ENCODE results near the gene PRSS38.

PRSS38 gene

DNA sequence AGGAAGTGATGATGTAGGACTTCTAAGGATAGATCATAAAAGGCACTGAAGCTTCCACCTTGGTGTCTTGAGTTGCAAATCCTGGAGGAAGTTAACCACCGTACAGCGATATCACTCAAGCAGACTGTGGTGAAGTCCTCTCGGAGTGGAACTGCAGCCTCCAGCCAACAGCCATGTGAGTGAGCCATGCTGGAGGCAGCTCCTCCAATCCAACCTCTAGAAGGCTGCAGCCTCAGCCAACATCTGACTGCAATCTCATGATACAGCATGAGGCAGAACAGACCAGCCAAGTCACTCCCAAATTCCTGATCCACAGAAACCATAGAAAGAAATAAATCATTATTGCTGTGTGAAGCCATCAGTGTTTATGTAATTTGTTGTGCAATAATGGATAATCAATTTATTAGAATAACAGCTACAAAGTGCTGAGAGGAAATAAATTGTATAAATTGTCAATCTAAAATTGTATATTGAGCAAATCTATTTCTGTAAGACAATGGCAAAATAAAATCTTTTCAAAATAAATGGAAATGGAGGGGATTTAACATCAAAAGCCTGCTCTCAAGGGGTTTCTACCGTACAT, 65.0 kb downstream of the PRSS38 start:
- peaks cover 16% of the 10 kb centered on the region for H3K27me3 ChIP-seq (ENCODE audit: low read depth, low read length)
- no peaks in the 10 kb centered on the region for H3K79me2 ChIP-seq (ENCODE audit: low read length)
- no peaks in the 10 kb centered on the region for H3K36me3 ChIP-seq (replicated peaks; ENCODE audit: low read depth, low read length)
- no peak overlapping the region for H3K9ac ChIP-seq (ENCODE audit: low read length)
- TF ChIP-seq, protein P1, sequence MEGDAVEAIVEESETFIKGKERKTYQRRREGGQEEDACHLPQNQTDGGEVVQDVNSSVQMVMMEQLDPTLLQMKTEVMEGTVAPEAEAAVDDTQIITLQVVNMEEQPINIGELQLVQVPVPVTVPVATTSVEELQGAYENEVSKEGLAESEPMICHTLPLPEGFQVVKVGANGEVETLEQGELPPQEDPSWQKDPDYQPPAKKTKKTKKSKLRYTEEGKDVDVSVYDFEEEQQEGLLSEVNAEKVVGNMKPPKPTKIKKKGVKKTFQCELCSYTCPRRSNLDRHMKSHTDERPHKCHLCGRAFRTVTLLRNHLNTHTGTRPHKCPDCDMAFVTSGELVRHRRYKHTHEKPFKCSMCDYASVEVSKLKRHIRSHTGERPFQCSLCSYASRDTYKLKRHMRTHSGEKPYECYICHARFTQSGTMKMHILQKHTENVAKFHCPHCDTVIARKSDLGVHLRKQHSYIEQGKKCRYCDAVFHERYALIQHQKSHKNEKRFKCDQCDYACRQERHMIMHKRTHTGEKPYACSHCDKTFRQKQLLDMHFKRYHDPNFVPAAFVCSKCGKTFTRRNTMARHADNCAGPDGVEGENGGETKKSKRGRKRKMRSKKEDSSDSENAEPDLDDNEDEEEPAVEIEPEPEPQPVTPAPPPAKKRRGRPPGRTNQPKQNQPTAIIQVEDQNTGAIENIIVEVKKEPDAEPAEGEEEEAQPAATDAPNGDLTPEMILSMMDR (IDR thresholded peaks at IDR 0.05; ENCODE audit: low read depth, low read length): no peak
- TF ChIP-seq EZH2phosphoT487 (IDR thresholded peaks at IDR 0.05; ENCODE audit: low read depth): no peak
- no peaks in the 10 kb centered on the region for H3K9me3 ChIP-seq (ENCODE audit: insufficient read depth, low read length)
- no peaks in the 10 kb centered on the region for H4K20me1 ChIP-seq (ENCODE audit: insufficient read depth, low read length)
- H3K4me1 ChIP-seq (ENCODE audit: low read length): no peaks in the 10 kb centered on the region
- H3K4me2 ChIP-seq (ENCODE audit: low read length): no peak overlapping the region
- no peak overlapping the region for H2AFZ ChIP-seq (ENCODE audit: low read depth, low read length)
- H3K27ac ChIP-seq (ENCODE audit: low read length): no peak overlapping the region
- H3K4me3 ChIP-seq (ENCODE audit: low read length): no peak overlapping the region

DNA sequence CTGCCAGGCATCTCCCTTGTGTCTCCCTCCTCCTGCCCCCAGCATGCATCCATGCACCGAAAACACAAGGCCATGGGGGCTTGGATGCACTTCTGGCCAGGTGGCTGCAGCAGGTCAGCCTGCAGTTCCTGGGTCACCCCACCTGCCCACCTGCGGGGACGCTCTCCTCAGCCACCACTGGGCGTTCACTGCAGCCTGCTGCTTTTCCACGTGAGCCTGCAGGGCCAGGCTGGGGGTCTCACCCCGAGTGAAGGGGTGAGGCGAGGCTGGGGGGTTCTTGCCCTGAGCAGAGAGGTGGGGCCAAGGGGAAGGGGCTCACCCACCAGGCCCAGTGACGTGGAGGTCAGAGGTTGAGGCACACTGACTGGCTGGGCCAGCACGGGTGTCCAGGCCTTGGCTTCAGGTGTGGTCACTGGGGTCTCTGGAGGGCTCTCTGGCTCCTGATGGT, 67.6 kb downstream of the PRSS38 start:
- Histone ChIP-seq H4K20me1 (ENCODE audit: insufficient read depth, low read length) (no peaks in the 10 kb centered on the region), H2AFZ (ENCODE audit: low read depth, low read length) (no peak overlapping the region), H3K4me2 (ENCODE audit: low read length) (no peak overlapping the region), H3K79me2 (ENCODE audit: low read length) (no peaks in the 10 kb centered on the region), H3K27me3 (ENCODE audit: low read depth, low read length) (peaks cover 16% of the 10 kb centered on the region), H3K27ac (ENCODE audit: low read length) (no peak overlapping the region), H3K9ac (ENCODE audit: low read length) (no peak overlapping the region), H3K4me1 (ENCODE audit: low read length) (no peaks in the 10 kb centered on the region), H3K4me3 (ENCODE audit: low read length) (no peak overlapping the region), H3K36me3 (replicated peaks; ENCODE audit: low read depth, low read length) (no peaks in the 10 kb centered on the region), H3K9me3 (ENCODE audit: insufficient read depth, low read length) (no peaks in the 10 kb centered on the region)
- TF ChIP-seq, protein P1 (IDR thresholded peaks at IDR 0.05; ENCODE audit: low read depth, low read length): no peak

DNA sequence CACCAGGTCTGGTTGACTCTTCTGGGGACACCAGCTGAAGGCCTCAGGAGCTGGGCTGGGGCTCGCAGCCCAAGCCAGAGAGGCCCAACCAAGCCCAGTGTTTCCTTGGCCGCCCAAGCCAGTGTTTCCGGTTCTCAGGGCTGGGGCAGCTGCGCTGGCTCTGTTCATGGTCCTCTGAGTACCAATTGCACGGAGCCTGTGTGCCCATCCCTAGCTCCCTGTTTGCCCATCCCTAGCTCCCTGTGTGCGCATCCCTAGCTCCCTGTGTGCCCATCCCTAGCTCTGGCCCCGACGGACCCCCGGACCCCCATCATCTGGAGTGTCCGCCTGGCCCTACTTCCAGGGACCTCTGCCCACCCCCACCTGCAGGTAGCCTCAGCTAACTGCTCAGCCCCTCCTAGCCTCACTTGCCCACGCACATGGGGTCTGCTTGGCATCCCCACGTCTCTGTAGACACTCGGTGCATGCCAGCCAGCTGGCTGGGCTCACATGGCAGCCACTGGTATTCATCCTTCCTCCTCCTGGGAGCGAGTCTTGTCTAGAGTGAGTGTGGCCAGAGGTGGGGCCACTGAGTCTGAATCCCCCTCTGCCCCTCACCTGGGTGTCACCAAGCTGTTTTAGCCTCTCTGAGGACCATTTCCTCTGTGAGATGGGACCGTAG, 68.3 kb downstream of the PRSS38 start:
- no peaks in the 10 kb centered on the region for H3K4me1 ChIP-seq (ENCODE audit: low read length)
- no peak overlapping the region for H3K4me2 ChIP-seq (ENCODE audit: low read length)
- no peak overlapping the region for H2AFZ ChIP-seq (ENCODE audit: low read depth, low read length)
- no peaks in the 10 kb centered on the region for H4K20me1 ChIP-seq (ENCODE audit: insufficient read depth, low read length)
- TF ChIP-seq, protein P1 (IDR thresholded peaks at IDR 0.05; ENCODE audit: low read depth, low read length): no peak
- no peak for TF ChIP-seq EZH2phosphoT487 (IDR thresholded peaks at IDR 0.05; ENCODE audit: low read depth)
- no peak overlapping the region for H3K9ac ChIP-seq (ENCODE audit: low read length)
- no peaks in the 10 kb centered on the region for H3K79me2 ChIP-seq (ENCODE audit: low read length)
- no peaks in the 10 kb centered on the region for H3K9me3 ChIP-seq (ENCODE audit: insufficient read depth, low read length)
- H3K4me3 ChIP-seq (ENCODE audit: low read length): no peak overlapping the region
- H3K27ac ChIP-seq (ENCODE audit: low read length): no peak overlapping the region
- H3K36me3 ChIP-seq (replicated peaks; ENCODE audit: low read depth, low read length): no peaks in the 10 kb centered on the region
- peaks cover 16% of the 10 kb centered on the region for H3K27me3 ChIP-seq (ENCODE audit: low read depth, low read length)

DNA sequence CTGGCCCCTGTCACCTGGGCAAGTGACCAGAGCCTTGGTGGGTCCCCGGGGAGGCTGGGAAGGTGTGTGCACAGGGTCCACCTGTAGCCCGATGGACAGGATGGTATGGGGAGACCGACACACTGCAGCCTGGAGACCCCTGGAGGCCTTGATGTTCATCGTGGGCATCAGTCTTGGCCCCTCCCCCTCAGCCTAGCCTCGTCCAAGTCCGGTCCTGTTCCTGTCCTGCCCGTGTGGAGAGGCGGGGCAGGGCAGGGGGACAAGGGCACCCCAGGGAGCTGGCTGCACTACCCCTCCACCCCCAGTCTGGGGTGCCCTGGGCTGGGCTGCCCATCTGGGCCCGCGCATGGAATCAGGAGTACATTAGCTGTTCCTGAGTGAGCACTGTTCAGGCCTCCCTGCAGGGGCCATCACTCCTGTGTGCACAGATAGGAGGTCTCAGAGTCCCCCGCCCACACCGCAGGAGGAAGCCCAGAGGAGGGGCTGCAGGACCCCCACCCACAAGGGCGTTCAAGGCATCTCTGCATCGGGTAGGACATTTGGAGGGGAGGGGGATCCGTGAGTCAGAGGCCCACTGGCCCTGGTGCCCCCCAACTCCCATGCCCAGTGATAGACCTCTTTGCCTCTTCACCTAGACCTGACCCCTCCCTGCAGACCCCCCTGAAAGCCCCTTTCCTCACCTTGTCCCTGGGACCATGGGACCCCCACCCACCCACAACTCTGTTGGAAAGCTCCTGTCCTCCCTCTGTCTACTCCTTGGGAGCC, 69.1 kb downstream of the PRSS38 start:
- H3K79me2 ChIP-seq (ENCODE audit: low read length): no peaks in the 10 kb centered on the region
- H3K36me3 ChIP-seq (replicated peaks; ENCODE audit: low read depth, low read length): no peaks in the 10 kb centered on the region
- no peak overlapping the region for H3K4me2 ChIP-seq (ENCODE audit: low read length)
- no peaks in the 10 kb centered on the region for H4K20me1 ChIP-seq (ENCODE audit: insufficient read depth, low read length)
- no peak for TF ChIP-seq EZH2phosphoT487 (IDR thresholded peaks at IDR 0.05; ENCODE audit: low read depth)
- TF ChIP-seq, protein P1 (IDR thresholded peaks at IDR 0.05; ENCODE audit: low read depth, low read length): no peak
- no peaks in the 10 kb centered on the region for H3K4me1 ChIP-seq (ENCODE audit: low read length)
- H3K27me3 ChIP-seq (ENCODE audit: low read depth, low read length): peaks cover 11% of the 10 kb centered on the region
- H3K9ac ChIP-seq (ENCODE audit: low read length): no peak overlapping the region
- H3K4me3 ChIP-seq (ENCODE audit: low read length): no peak overlapping the region
- no peaks in the 10 kb centered on the region for H3K9me3 ChIP-seq (ENCODE audit: insufficient read depth, low read length)
- no peak overlapping the region for H3K27ac ChIP-seq (ENCODE audit: low read length)
- H2AFZ ChIP-seq (ENCODE audit: low read depth, low read length): no peak overlapping the region

Data from OCI-LY3 (cell line).